ENCODE data around the gene TMEM272.

- TF ChIP-seq CTCF (IDR thresholded peaks at IDR 0.05) (peak in 5 of 7 experiments; percentile 27 to 74 (median 39)), POLR2AphosphoS5 (IDR thresholded peaks at IDR 0.05) (peak in 1 of 3 donors; percentile 59), EP300 (IDR thresholded peaks at IDR 0.05) (no peak)
These were observed 47.1 kb downstream of the TMEM272 start for GRCh38 chr13:51797664-51798488.

Measured in stomach (tissue), 4 donors.